ENCODE results near the gene OPA3. TPM values are rescaled to one million over a fixed set of nuclear protein-coding genes. Genes with fewer than 3 reads are reported as not detected.

OPA3 gene
- polyA plus RNA-seq, 1 donor from 2014 or later: 6.0 TPM

DNA sequence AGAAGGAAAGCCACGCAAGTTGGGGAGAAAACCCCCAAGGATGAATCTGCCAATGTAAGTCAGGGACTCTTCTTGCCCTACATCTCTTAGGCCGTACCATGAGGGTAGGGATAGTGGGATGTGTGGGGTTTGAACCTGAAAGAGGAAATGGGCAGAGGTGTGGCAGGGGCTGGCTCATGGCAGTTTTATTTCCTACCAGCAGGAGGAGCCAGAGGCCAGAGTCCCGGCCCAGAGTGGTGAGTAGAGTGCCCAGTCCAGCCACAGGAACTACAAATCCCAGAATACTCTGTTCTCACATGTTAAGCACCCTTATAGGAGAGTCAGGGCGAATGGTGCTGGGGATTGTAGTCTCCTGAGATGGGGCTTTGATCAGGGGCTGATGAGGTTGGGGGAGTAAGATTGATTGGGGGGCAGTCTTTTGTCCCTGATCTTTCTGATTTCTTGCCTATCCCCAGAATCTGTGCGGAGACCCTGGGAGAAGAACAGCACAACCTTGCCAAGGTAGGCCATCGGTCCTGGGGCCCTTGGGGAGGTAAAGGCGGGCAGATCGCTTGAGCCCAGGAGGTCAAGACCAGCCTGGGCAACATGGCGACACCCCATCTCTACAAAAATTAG, 60.9 kb downstream of the OPA3 start:
- Histone ChIP-seq H3F3A (ENCODE audit: insufficient read depth, low read length, poor library complexity, severe bottlenecking) (no peaks in the 10 kb centered on the region), H3K36me3 (ENCODE audit: insufficient read depth, low read length) (no peaks in the 10 kb centered on the region), H3K27me3 (ENCODE audit: insufficient read depth, low read depth, low read length) (no peaks in the 10 kb centered on the region), H3K9ac (ENCODE audit: low read length) (no peak overlapping the region), H3K9me2 (ENCODE audit: insufficient read depth, low read length) (no peaks in the 10 kb centered on the region), H3K4me3 (ENCODE audit: low read length) (no peak overlapping the region), H3K27ac (ENCODE audit: low read length) (no peak overlapping the region), H3K79me2 (replicated peaks; ENCODE audit: insufficient read depth, low read length) (no peaks in the 10 kb centered on the region), H2AFZ (ENCODE audit: low read depth, low read length) (no peak overlapping the region), H4K20me1 (ENCODE audit: insufficient read depth) (no peaks in the 10 kb centered on the region), H3K4me2 (ENCODE audit: low read length) (no peak overlapping the region), H3K9me3 (ENCODE audit: low read length) (no peaks in the 10 kb centered on the region)
- TF ChIP-seq POLR2AphosphoS5 (IDR thresholded peaks at IDR 0.05) (no peak), MXI1 (conservative IDR thresholded peaks at IDR 0.05; ENCODE audit: poor library complexity, severe bottlenecking) (no peak), SMC3 (conservative IDR thresholded peaks at IDR 0.05; ENCODE audit: poor library complexity) (peak; percentile 75), RAD21 (conservative IDR thresholded peaks at IDR 0.05) (peak; percentile 74), TAF1 (IDR thresholded peaks at IDR 0.05; ENCODE audit: low read depth) (no peak)
- TF ChIP-seq, protein P1, sequence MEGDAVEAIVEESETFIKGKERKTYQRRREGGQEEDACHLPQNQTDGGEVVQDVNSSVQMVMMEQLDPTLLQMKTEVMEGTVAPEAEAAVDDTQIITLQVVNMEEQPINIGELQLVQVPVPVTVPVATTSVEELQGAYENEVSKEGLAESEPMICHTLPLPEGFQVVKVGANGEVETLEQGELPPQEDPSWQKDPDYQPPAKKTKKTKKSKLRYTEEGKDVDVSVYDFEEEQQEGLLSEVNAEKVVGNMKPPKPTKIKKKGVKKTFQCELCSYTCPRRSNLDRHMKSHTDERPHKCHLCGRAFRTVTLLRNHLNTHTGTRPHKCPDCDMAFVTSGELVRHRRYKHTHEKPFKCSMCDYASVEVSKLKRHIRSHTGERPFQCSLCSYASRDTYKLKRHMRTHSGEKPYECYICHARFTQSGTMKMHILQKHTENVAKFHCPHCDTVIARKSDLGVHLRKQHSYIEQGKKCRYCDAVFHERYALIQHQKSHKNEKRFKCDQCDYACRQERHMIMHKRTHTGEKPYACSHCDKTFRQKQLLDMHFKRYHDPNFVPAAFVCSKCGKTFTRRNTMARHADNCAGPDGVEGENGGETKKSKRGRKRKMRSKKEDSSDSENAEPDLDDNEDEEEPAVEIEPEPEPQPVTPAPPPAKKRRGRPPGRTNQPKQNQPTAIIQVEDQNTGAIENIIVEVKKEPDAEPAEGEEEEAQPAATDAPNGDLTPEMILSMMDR (IDR thresholded peaks at IDR 0.05; ENCODE audit: poor library complexity, severe bottlenecking): peak; percentile 79

DNA sequence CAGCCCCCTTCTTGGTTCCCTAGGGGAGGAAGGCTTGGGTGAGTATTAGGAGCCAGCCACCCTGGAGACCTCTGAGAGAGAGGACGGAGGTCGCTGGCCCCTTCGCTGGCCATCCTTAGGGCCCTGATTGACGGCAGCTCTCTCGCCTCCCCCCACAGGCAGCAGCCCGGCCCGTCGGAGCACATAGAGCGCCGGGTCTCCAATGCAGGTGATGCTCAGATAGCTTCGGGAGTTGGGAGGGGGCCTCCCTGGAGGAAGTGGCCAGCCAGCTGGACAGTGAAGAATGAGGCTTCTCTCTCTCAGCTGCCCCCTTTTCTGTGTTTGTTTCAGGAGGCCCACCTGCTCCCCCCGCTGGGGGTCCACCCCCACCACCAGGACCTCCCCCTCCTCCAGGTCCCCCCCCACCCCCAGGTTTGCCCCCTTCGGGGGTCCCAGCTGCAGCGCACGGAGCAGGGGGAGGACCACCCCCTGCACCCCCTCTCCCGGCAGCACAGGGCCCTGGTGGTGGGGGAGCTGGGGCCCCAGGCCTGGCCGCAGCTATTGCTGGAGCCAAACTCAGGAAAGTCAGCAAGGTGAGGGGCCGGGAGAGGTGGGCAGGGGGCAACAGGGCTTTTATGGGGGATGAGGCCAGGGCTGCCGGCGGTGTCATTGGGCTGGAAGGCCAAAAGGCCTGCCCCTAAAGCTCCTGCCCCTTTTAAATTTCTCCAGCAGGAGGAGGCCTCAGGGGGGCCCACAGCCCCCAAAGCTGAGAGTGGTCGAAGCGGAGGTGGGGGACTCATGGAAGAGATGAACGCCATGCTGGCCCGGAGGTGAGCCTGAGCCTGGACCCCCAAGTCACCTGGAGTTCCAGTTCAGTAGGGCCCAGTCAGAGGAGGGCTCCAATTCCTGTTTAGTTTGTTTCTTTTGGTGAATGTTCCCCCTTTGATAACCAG, 62.3 kb downstream of the OPA3 start:
- Histone ChIP-seq H3K36me3 (ENCODE audit: insufficient read depth, low read length) (no peaks in the 10 kb centered on the region), H3K9me3 (ENCODE audit: low read length) (no peaks in the 10 kb centered on the region), H3K27ac (ENCODE audit: low read length) (no peak overlapping the region), H3K27me3 (ENCODE audit: insufficient read depth, low read depth, low read length) (no peaks in the 10 kb centered on the region), H3K9ac (ENCODE audit: low read length) (no peak overlapping the region), H3K4me3 (ENCODE audit: low read length) (no peak overlapping the region), H3K79me2 (replicated peaks; ENCODE audit: insufficient read depth, low read length) (no peaks in the 10 kb centered on the region), H3F3A (ENCODE audit: insufficient read depth, low read length, poor library complexity, severe bottlenecking) (no peaks in the 10 kb centered on the region), H2AFZ (ENCODE audit: low read depth, low read length) (no peak overlapping the region), H3K4me2 (ENCODE audit: low read length) (no peak overlapping the region), H3K9me2 (ENCODE audit: insufficient read depth, low read length) (no peaks in the 10 kb centered on the region), H4K20me1 (ENCODE audit: insufficient read depth) (no peaks in the 10 kb centered on the region)
- TF ChIP-seq MXI1 (conservative IDR thresholded peaks at IDR 0.05; ENCODE audit: poor library complexity, severe bottlenecking) (no peak), EZH2 (IDR thresholded peaks at IDR 0.05; ENCODE audit: borderline replicate concordance, insufficient read depth, low read length, poor library complexity, severe bottlenecking) (no peak), EP300 (conservative IDR thresholded peaks at IDR 0.05; ENCODE audit: poor library complexity, severe bottlenecking) (no peak), TAF1 (IDR thresholded peaks at IDR 0.05; ENCODE audit: low read depth) (no peak), SMC3 (conservative IDR thresholded peaks at IDR 0.05; ENCODE audit: poor library complexity) (no peak), REST (IDR thresholded peaks at IDR 0.05; ENCODE audit: borderline replicate concordance) (no peak), POLR2AphosphoS5 (IDR thresholded peaks at IDR 0.05) (no peak), RAD21 (conservative IDR thresholded peaks at IDR 0.05) (no peak)
- TF ChIP-seq, protein P1 (IDR thresholded peaks at IDR 0.05; ENCODE audit: poor library complexity, severe bottlenecking): no peak

Measured in neural cell (in vitro differentiated cells).